H54 (cell line): ENCODE data around the gene EPS8L3.
"Not testable (repeated sequence)": the region's sequence is repeated elsewhere in the genome, so short reads cannot be mapped to it uniquely, and the experiment has no call there.

Experiments used
- DNase-seq: peaks from one replicate; pipeline ENCODE4 v3.0.0; 2011; ENCODE audit warnings: low spot score, mixed read lengths; ENCODE audit not compliant: insufficient read length
- FAIRE-seq: peaks from 3 replicates; lab custom pipeline; 2011; peaks lifted over from hg19 to GRCh38; lab: Jason Lieb, UNC
- POLR2A ChIP-seq: IDR thresholded peaks from 2 replicates; pipeline ENCODE4 v1.6.1; 2011; ENCODE audit warnings: low read depth, mild to moderate bottlenecking, low read length

The EPS8L3 gene

DNA sequence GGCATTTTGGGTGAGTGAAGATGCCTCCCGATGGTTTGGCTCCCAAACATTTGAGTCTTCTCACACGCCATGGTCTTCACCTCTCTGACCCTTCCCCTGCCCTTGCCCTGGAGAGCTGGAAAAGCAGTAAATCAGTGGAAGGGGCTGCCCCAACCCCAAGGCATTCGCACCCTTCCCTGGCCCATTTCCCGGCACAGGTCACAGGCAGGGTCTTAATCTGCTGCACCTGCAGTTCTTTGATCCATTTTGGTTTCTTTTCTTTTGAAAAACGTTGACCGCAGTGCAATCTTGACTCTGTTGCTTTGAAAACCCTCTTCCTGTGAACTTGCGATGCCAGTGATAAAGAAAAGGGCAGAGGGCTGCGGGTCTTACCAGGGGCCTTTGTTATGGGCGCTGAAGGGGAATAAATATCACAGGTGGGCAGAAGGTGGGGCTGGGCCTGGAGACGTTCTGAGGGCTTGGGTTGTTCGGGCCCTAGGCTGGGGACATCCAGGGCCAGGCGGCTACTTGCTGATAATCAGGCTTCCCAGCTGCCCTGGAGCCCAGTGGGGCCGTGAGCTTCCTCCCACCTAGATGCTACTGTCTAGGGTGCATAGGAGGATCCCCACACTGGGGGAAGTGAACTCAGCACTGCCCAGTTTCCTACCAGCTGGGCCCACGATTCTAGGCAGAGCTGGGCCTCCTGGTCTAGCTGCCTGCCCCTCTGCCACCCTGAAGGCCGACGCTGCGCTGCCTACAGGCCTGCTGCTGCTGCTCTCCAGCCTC lies 38.6 kb upstream of the EPS8L3 start:
- FAIRE-seq (no peak), DNase-seq (no peak)
- TF ChIP-seq POLR2A, result no peak

DNA sequence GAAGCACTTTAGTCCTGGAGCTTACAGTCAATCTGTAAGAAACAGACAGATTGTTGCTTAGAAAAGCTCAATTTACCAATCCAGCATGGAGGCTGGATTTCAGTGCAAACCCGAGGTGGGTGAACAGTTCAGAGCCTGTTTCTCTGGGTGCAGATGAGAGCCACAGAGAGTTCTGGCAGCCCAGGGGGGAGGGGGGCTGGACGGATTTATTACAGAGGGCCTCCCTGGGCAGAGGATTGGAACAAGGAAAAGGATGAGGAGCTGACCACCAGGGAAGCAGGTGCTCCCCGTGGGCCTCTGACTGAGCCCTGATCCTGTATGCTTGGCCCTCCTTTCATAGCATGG lies 38.0 kb upstream of the EPS8L3 start:
- no peak for DNase-seq
- FAIRE-seq, result no peak
- TF ChIP-seq POLR2A, result no peak

DNA sequence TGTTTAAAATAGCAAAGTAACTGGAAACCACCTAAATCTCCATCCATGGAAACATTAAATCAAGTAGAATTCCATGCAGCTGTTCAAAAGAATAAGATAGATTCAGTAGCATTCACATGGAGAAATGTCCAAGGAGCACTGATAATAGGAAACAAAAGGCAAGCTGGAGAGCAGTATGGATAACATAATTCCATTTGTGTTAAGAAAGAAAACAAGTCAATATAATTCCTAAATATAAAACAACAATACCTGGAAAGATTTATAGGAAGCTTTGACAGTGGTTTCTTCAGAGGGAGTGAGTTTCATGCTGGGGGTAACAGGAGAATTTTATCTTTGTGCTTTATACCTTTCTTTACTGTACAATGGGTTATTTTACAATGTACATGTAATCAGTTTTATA lies 36.6 kb upstream of the EPS8L3 start:
- FAIRE-seq, result no peak
- TF ChIP-seq POLR2A, result no peak
- no peak for DNase-seq

DNA sequence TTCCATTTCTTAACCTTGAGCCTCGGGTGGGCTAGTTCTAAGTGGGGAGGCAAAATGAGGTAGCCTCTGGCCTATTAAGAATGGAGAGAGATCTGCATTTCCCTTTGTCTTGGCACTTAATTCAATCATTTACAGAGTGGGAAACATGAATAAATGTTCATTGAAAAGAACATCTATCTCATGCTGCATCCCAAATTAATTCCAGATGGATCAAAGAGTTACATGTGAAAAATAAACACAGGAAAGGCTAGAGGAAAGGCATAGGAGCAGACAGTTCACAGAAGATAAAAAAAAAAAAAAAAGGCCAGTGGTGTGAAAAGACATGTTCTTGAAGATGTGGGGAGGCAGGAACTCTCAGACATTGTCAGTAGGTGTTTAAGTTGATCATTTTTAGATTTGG lies 35.7 kb upstream of the EPS8L3 start:
- no peak for TF ChIP-seq POLR2A

DNA sequence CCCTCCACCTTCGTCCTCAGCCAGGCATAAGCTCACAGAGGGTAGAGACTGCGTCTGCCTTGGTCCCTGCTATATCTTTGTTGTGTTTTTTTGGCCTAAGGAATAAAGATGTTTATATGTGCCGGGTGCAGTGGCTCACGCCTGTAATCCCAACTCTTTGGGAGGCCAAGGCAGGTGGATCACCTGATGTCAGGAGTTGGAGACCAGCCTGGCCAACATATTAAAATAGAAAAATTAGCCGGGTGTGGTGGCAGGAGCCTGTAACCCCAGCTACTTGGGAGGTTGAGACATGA lies 33.5 kb upstream of the EPS8L3 start:
- DNase-seq, FAIRE-seq: not testable (repeated sequence)

More for the DNA sequence above, 35.7 kb upstream of the EPS8L3 start:
- DNase-seq (no peak), FAIRE-seq (no peak)

DNA sequence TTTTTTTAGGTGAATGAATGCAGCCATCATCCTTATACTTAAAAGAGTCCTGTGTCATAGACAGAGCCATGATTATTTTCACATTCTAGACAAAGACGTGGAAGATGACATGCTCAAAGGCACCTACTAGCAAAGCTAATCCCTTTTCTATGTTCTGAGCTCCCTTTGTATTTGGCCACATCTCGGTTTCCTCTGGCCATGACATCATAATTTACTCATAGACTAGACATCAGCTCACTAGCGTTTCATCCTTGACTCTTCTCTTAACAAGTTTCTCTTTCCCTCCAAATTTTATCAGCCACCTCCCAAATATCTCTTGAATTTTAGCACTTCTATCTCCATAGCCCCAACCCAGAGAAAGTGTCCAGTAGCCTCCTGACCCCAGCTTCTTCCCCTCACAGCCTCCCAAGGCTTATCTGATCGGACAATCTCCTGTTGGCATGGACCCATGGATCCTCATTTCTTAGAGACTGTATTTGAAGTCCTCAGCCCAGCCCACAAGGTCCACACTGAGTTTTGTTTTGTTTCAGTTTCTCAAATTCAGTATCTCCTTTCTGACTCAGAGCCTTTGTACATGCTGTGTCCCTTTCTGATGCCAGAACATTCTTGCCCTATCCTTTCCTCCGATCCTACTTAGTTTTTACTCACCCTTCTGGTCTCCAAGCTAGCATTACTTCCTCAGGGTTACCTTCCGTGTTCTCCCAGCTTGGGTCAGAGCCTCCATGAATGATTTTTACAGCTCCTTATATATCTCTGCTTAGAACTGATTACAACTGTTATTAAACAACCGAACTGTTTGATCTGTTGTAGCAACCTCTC lies 33.0 kb upstream of the EPS8L3 start:
- DNase-seq (no peak), FAIRE-seq (no peak)
- TF ChIP-seq POLR2A, result no peak

DNA sequence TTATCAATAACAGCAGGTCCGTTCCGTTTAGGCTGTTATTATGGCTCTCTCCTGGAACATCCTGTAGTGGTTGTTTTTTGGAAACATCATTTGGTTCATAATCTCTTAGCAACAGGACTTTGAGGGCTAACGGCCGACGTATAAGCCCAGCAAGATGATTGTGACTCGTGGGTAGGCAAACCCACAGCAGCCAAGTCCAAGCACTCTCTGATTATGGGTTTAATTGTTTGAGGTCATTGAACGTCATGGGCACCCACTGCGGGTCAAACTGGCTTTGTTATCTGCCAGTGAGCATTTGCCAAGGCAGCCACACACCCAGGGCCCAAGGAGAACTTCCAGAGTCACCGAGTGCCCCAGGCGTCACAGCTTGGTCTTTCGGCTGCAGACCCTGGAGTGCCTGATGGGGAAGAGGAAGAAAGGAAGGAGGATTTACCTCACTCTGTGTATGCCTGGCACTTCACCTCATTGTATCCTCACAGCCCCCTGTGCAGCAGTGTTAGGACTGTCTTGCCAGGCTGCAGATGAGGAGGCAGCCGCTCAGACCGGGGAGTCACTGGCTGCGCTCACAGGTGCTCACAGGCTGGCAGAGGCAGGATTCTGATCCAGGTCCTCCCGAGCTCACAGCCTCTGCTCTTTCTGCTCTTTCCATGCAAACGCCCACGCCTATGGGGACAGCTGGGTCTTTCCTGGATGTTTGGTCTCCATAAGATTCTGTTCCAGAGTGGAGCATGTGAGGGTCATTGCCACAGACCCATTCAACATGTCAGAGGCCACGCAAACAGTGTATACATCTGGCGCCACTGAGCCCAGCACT lies 30.8 kb upstream of the EPS8L3 start:
- FAIRE-seq (no peak), DNase-seq (no peak)
- no peak for TF ChIP-seq POLR2A

DNA sequence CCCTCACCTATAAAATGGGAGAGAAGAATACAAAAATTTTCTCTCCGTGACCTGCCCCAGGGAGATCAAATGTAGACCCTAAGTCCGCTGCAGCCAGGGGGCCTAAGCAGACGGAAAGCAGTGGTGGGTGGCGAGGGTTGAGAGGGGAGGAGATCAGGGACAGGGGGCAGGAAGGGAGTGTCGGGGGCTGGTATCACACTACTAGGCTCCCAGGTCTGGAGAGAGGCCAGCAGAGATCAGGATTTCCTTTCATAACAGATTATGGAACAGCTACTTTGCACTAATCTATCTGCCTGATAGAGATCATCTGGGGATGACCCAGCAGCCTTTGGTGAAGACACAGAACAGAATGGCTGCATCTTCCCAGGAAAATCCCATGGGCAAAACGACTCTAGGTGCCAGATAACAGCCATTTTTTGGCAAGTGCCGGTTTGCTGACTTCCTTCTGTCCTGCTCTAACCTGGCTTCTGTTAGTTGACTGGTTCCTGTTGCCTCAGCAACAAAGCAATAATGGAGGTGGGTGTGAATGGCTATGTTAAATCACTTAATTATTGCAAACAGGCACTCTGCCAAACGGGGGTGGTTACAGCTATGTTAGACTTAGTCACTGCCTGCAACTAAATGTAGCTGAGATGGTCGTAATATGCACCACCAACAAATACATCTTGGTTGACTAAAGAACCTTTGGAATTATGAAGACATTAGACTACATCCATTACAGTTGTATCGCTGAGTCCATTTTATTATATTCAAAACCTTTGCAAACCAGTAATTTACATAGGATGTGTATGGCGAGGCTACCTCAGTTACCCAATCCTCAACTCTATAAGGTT lies 30.0 kb upstream of the EPS8L3 start:
- no peak for FAIRE-seq
- DNase-seq, result no peak
- TF ChIP-seq POLR2A, result no peak

DNA sequence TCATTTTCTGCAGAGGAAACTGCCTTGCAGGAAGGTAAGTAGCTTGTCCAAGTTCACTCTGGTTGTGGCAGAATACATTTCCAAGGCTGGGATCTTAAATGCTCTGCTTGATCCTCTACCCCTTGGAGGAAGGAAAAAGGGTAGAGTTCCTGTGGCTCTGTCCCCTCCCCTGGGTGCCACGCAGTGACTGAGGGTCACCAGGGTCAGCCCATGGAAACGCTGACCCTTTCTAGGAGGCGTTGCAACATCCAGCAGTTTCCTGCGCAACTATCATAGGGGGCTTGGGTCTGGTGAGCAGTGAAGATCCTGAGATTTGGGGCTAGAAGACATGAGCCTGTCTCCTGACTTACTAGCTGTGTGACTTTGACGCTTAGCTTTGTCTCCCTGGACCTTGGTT lies 29.4 kb upstream of the EPS8L3 start:
- FAIRE-seq (no peak), DNase-seq (no peak)
- TF ChIP-seq POLR2A, result no peak

DNA sequence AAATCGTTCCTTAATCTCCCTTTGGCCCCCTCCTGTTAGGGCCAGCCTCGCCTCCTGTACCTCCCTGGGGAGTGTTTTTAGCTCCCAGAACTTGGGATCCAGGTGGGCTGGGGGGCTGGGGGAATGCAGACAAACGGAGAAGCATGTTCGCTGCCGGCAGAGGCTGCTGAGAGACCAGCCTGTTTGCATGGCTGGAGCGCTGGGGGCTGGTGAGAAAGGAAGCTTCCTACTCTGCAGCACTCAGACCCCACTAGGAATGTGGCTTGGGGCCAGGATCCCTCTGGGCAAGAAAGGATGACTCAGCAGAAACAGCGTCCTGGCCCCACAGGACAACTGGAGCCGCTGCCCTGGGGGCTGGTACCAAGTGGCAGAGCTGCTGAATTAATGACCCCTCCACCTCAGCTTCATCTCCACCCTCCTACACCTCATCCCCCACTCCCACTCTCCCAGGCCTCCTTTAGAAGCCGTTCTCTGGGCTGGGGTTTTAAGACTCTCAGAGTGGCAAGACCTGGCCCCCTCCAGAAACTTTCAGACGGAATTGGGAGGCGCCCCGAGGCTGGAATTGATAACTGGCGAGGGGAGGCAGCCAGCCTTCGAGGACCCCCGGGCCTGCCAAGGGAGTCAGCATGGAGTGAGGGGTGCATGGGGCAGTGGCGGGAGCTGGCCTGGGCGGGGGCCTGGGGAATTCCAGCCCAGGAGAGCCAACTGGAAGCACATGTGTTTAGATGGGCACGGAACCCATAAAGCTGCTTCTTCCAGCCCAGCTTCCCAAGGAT lies 28.5 kb upstream of the EPS8L3 start:
- no peak for TF ChIP-seq POLR2A
- peak; percentile 75 for DNase-seq
- FAIRE-seq, result no peak

DNA sequence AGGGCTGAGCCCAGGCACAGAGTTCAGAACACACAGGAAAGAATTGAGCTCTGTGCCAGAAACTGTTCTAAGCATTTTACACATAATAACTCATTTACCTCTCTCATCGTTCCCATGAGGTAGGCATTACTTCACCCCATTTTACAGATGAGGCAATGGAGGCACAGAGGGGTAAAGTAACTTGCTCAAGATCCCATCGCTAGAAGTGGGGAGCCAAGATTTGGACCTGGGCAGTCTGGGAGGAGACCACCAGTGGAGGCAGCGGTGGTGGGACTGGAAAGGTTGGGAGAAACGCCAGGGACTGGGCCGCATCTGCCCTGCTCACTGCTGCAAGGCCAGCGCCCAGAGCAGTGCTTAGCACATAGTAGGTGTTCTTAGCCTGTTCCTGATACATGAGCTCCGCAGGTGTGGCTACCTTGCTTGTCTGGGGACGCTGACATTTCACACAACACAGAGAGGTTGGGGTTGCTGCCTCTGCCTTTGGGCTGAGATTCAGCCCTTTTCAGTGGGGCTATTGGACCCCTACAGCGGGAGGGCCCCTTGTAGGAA lies 27.8 kb upstream of the EPS8L3 start:
- TF ChIP-seq POLR2A, result no peak
- DNase-seq (no peak), FAIRE-seq (no peak)

DNA sequence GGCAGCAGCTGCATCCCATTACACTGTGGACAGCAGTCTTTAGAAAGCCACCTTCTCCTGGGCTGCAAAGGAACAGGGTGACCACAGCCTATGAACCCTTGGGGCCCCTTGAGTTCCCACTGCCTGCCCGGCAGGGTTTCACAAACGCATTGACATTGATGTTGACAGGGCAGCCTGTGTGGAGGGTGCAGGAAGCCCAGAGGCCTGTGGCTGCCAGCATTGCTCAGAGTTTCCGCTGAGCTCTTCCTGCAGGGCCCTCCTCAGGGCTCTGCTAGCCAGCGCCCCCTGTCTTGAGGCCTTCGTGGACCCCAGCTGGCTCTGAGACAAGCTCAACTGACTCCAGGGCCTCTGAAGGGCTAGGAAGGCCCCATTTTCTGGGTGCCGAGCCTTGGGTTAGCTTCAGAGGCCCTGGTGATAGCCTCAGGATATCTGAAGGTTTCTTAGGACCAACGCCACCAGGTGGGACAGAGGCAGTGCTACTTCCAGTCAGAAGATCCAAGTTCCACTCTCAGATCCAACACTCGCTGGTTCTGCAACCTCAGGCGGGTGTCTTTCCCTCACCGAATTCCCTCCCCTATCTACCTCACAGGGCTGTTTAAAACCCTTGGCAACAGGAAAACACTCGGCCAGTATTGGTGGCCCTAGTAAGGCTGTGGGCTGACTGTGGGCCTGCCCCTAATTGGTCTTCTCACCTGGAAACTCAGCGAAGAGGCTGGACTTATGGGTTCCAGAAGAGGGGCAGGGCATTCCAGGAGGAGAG lies 27.2 kb upstream of the EPS8L3 start:
- TF ChIP-seq POLR2A, result no peak
- FAIRE-seq (no peak), DNase-seq (no peak)
